ENCODE measurements around the gene GRIK3. TPM values are rescaled to one million over a fixed set of nuclear protein-coding genes. Genes with fewer than 3 reads are reported as not detected.

GRIK3 gene
- total and polyA plus RNA-seq, 4 donors = 0.03 to 0.08 (median 0.05) TPM; not detected in 1

- no peak for DNase-seq (ENCODE audit: low spot score)
- H3K36me3 ChIP-seq (ENCODE audit: control insufficient read depth in 4 of 4, insufficient read depth in 3 of 4, low read depth in 1 of 4, low read length in 3 of 4) = no peaks in the 10 kb centered on the region
- H3K27me3 ChIP-seq (ENCODE audit: control insufficient read depth in 4 of 4, insufficient read depth in 4 of 4, low read length in 3 of 4) = peaks cover 0 to 5% (median 2%) of the 10 kb centered on the region in 4 donors
- no peak overlapping the region for H3K9ac ChIP-seq (ENCODE audit: low read depth in 1 of 2, low read length in 2 of 2)
- no peaks in the 10 kb centered on the region for H3K9me3 ChIP-seq (ENCODE audit: control insufficient read depth in 4 of 4, low read length in 3 of 4)
- 54% methylated on average over 4 of the region's 4 CpGs for WGBS
- H3K27ac ChIP-seq (ENCODE audit: low read depth in 1 of 2, low read length in 2 of 2) = no peak overlapping the region
- TF ChIP-seq ZBTB33 (IDR thresholded peaks at IDR 0.05) (no peak), MAX (IDR thresholded peaks at IDR 0.05) (no peak), TAF1 (conservative IDR thresholded peaks at IDR 0.05) (no peak), FOXA2 (IDR thresholded peaks at IDR 0.05) (no peak), NR2F2 (IDR thresholded peaks at IDR 0.05) (no peak), RAD21 (IDR thresholded peaks at IDR 0.05) (no peak), EGR1 (IDR thresholded peaks at IDR 0.05; ENCODE audit: low read depth in 2 of 2) (no peak), JUND (IDR thresholded peaks at IDR 0.05) (no peak)
- no peak overlapping the region for H3K4me3 ChIP-seq (ENCODE audit: low read depth in 1 of 3, low read length in 3 of 3)
- H3K4me1 ChIP-seq (ENCODE audit: control insufficient read depth in 4 of 4, insufficient read depth in 4 of 4, low read length in 3 of 4) = no peaks in the 10 kb centered on the region
These were observed 29.7 kb upstream of the GRIK3 start for GRCh38 chr1:37064039-37064438.

- WGBS = 61% methylated on average over 8 of the region's 8 CpGs
- no peaks in the 10 kb centered on the region for H3K9me3 ChIP-seq (ENCODE audit: control insufficient read depth in 4 of 4, low read length in 3 of 4)
- no peaks in the 10 kb centered on the region for H3K36me3 ChIP-seq (ENCODE audit: control insufficient read depth in 4 of 4, insufficient read depth in 3 of 4, low read depth in 1 of 4, low read length in 3 of 4)
- TF ChIP-seq CTCF (IDR thresholded peaks at IDR 0.05; ENCODE audit: low read depth, low read length, missing input control) (no peak), EGR1 (IDR thresholded peaks at IDR 0.05; ENCODE audit: low read depth in 2 of 2) (no peak), FOXA1 (IDR thresholded peaks at IDR 0.05) (no peak), HNF4G (IDR thresholded peaks at IDR 0.05) (no peak), FOXA2 (IDR thresholded peaks at IDR 0.05) (no peak)
- H3K4me1 ChIP-seq (ENCODE audit: control insufficient read depth in 4 of 4, insufficient read depth in 4 of 4, low read length in 3 of 4) = no peaks in the 10 kb centered on the region
- no peak overlapping the region for H3K4me3 ChIP-seq (ENCODE audit: low read depth in 1 of 3, low read length in 3 of 3)
- no peak overlapping the region for H3K27ac ChIP-seq (ENCODE audit: low read depth in 1 of 2, low read length in 2 of 2)
- no peak for DNase-seq (ENCODE audit: low spot score)
- H3K9ac ChIP-seq (ENCODE audit: low read depth in 1 of 2, low read length in 2 of 2) = no peak overlapping the region
- peaks cover 0 to 5% (median 0%) of the 10 kb centered on the region in 4 donors for H3K27me3 ChIP-seq (ENCODE audit: control insufficient read depth in 4 of 4, insufficient read depth in 4 of 4, low read length in 3 of 4)
These were observed 25.0 kb upstream of the GRIK3 start for GRCh38 chr1:37059346-37059745.

- H3K27me3 ChIP-seq (ENCODE audit: control insufficient read depth in 4 of 4, insufficient read depth in 4 of 4, low read length in 3 of 4) = peaks cover 0 to 5% (median 0%) of the 10 kb centered on the region in 4 donors
- H3K9ac ChIP-seq (ENCODE audit: low read depth in 1 of 2, low read length in 2 of 2) = no peak overlapping the region
- TF ChIP-seq GABPA (IDR thresholded peaks at IDR 0.05 in 1 of 2, conservative IDR thresholded peaks at IDR 0.05 in 1 of 2) (no peak), HNF4A (conservative IDR thresholded peaks at IDR 0.05) (no peak), EGR1 (IDR thresholded peaks at IDR 0.05; ENCODE audit: low read depth in 2 of 2) (no peak), HNF4G (IDR thresholded peaks at IDR 0.05) (no peak), MAX (IDR thresholded peaks at IDR 0.05) (no peak), RAD21 (IDR thresholded peaks at IDR 0.05) (no peak), FOXA1 (IDR thresholded peaks at IDR 0.05) (no peak), JUND (IDR thresholded peaks at IDR 0.05) (no peak), CTCF (IDR thresholded peaks at IDR 0.05; ENCODE audit: low read depth, low read length, missing input control) (no peak), TAF1 (conservative IDR thresholded peaks at IDR 0.05) (no peak), NR2F2 (IDR thresholded peaks at IDR 0.05) (no peak)
- 71% methylated on average over 5 of the region's 5 CpGs for WGBS
- no peak overlapping the region for H3K27ac ChIP-seq (ENCODE audit: low read depth in 1 of 2, low read length in 2 of 2)
- no peaks in the 10 kb centered on the region for H3K9me3 ChIP-seq (ENCODE audit: control insufficient read depth in 4 of 4, low read length in 3 of 4)
- no peaks in the 10 kb centered on the region for H3K36me3 ChIP-seq (ENCODE audit: control insufficient read depth in 4 of 4, insufficient read depth in 3 of 4, low read depth in 1 of 4, low read length in 3 of 4)
- no peak for DNase-seq (ENCODE audit: low spot score)
- H3K4me3 ChIP-seq (ENCODE audit: low read depth in 1 of 3, low read length in 3 of 3) = no peak overlapping the region
- no peaks in the 10 kb centered on the region for H3K4me1 ChIP-seq (ENCODE audit: control insufficient read depth in 4 of 4, insufficient read depth in 4 of 4, low read length in 3 of 4)
These were observed 24.2 kb upstream of the GRIK3 start for GRCh38 chr1:37058424-37058988.

Data from liver (tissue), 9 donors.